CD4-positive, alpha-beta T cell treated with Interleukin-15 for 4 hours (primary cell): Measurements from ENCODE around the gene DIO1.

Experiments
- DNase-seq: peaks from one replicate; pipeline ENCODE4 v3.0.0-alpha.2; 2020; ENCODE audit warnings: low spot score

The DIO1 gene

DNA sequence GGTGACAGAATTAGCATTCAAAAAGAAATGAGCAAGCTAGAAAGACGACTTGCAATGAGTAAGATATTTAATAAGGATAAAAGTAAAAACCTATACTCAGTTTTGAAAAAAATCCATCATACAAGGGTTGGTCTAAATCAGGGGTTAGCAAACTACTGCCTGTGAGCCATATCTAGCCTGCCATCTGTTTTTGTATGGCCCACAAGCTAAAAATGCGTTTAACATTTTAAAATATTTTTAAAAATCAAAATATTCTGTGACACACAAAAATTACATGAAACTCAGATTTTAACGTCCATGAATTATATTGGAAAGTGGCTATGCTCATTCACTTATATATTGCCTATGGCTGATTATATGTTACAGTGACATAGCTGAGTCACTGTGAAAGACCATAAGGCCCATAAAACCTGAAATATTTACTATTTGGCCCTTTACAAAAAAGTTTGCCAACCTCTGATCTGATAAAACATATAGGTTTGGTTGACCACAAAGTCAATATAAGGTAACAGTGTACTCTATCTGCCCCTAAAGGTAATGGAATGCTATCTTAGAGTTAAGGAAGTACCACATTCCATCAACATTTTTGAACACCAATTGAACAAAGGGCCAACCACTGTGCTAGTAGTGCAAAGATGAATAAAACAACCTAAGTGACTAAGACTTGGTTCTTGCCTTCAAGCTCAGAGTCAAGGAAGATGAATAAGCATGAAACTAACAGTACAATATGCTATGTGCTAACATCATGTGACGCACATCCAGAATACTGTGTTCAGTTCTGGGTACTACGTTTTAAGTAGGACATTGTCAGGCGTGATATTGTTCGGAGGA is 48.4 kb downstream of the DIO1 start:
- no peak for DNase-seq

DNA sequence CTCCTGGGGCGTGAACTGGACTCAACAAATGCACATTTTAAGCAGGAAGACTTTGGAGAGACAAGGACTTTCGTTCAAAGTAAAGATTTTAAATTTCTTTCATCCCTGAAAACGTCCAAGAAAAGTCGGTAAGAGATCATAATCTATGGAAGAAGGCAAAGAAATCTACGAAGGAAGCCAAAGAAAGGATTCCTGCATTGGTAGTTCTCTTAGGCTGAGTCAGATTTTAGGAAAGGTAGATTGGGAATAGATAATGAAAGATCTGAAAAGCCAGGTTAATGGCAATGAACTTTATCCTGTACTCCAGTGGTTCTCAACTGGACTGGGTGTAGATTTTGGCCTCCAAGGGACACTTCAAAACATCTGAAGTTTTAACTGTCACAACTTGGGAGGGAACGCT is 49.1 kb downstream of the DIO1 start:
- DNase-seq: no peak

DNA sequence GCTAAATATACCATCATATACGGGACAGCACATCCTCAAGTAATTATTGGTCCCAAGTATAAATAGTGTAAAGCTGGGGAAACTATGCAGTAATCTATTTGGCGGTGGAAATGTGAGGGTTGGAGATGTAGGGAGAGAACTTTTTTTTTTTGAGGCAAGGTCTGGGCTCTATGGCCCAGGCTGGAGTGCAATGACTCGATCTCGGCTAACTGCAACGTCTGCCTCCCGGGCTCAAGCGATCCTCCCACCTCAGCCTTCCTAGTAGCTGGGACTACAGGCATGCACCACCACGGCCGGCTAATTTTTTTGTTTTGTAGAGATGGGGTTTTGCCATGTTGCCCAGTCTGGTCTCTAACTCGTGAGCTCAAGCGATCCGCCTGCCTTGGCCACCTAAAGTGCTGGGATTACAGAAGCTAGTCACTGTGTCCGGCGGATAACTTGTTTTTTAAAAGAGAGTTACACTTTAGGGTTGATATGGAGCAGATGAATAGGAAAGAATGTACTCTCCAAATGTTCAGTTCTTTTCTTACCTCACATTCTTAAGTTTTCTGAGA is 49.6 kb downstream of the DIO1 start:
- DNase-seq: no peak

DNA sequence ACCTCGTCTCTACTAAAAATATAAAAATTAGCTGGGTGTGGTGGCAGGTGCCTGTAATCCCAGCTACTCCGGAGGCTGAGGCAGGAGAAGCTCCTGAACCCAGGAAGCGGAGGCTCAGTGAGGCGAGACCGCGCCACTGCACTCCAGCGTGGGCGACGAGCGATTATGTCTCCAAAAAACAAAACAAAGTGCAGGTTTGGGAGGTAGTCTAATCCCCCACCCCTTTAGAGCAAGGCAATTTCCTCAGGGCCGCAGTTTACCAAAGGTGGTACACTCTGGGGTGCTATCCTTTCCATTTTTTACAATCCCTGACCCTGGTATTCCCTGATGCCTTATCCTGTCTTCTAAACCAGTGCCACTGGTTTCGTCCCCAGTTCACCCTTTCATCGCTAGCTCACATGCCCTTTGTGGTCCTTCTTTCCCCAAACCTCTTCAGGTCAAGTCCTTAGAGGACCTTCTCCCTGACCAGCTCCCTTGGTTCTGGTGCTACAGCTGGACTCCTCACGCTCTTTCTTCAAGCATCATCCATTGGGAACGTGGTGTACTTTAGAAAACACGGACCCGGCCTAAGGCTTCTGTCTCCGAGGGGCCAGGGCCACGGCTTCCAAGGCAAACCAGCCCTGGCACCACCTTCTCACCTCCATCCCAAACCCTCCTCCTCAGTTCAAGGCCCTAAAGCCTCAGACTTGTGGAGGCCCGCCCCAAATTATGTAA is 50.6 kb downstream of the DIO1 start:
- DNase-seq: no peak

DNA sequence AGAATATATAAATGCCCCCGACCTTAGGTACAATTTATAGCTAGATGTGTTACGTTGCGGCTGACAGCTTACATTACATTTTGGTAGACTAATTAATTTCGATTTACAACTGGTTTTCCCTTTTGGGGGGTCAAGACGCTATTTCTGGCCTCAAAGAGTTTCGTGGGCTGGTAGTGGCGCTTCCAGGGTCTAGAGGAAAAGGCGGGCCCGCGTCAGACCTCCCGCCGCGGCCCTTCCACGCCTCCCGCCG is 51.1 kb downstream of the DIO1 start:
- peak; percentile 4 for DNase-seq

DNA sequence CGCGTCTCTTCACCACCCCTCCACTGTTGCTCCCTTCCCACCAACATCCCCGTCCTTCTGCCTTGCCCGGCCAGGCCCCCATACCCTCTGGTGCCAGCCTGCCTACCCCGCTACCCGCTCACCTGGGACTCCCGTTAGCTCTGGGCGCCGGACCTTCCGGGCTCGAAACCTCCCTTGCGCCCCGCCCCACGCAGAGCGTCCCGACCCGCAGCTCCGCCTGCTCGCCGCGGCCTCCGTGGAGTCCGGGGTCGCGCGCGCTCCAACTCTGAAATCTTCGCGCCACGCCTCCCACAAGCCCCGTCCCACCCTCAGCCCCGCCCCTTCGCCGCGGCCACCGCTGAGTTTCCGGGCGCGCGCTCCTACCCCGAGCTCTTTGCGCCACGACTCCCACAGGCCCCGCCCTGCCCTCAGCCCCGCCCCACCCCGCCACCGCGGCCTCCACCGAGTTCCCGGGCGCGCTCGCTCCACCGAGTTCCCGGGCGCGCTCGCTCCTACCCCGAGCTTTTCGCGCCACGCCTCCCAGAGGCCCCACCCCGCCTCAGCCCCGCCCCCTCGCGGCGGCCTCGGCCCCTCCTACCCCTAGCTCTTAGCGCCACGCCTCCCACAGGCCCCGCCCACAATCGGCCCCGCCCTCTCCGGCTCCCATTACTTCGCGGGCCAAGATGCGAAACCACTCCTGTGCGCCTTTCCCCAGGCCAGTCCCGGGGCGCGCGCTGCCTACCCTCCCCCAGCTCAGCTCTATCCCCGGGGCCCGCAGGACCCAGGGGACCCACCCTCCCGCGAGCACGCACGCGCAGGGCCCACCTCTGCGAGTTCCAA is 51.7 kb downstream of the DIO1 start, which contains the start of gene IFT25:
Gene IFT25 (minus strand): TSS at position 267 of the 819 bp plus-strand sequence. CDS start 5,617 bp downstream, outside the sequence.
- DNase-seq: peak; percentile 97

DNA sequence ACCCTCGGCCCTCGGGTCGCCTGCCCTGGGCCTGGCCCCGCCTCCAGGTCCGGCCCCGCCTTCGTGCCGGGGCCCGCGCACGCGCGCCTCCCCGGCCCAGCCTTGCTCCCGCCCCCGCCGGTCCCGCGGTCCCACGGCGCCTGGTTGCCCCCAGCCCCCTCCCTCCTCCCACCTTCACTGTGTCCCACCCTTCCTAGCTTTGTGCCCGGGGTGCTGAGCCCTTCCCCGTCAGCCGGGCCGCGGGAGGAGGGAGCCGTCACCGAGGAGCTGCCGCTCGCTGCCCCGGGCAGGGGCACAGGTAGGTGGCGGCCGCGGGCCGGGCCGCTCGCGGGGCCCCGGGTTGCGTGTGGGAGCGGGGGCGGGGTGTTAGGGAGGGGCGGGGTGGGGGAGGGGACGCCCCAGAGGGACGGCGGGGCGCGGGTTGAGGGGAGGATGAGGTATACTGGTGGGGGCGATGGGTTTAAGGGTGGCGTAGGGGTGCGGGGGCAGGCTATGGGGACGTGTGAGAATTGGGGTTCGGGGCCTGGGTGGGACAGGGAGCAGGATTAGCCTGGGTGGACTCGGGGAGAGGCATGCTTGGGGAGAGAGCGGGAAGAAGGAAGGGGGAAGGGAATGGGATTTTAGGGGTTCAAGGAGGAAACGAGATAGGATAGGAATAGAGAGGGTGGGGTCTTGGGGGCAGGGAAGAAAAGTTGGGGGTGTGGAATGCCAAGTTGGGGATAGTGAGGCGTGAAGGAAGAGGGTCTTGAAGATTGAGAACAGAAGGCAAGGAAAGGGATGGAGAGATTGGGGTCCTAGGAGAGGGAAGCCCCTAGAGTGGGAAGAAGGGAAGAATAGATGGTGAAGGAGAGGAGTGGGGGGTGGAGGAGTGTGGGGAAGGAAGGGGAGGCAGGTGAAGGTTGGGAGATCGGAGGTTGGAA is 52.5 kb downstream of the DIO1 start, which contains the start of gene LRRC42:
Gene LRRC42 (plus strand): TSS at position 99 of the 920 bp plus-strand sequence. CDS start 5,650 bp downstream, outside the sequence.
- DNase-seq: no peak

DNA sequence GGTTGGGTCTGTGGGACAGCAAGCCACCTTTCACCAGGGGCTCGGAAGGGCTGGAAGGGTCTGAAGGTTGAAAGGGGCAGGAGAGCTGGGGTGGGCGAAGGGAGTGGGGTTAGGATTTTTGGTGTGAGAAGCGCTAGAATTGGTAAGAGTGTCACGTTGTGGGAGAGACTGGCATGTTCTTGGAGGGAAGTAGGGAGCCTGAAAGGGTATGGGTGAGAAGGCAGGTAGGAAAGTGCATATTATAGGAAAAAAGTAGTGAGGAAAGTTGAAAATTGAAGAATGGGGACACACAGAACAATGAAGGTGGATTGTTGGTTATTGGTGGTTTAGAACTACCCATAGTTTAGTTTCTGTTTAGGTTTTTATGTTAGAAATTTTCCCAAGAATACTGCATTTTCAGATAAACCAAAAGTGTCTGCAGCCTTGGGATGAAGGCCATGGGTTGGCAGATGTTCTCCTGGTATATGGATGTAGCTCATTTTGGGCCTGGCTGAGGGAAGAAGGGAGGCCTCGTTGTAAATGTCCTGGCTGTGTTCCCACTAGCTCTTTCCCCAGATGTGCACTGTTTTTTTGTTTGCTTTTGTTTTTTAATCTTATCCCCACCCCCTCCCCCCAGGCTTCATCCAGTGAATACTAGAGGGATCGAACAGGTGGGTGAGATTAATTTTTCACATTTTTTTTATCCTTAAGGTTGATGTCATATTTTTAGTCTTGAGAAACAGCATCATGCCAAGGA is 53.4 kb downstream of the DIO1 start:
- no peak for DNase-seq

DNA sequence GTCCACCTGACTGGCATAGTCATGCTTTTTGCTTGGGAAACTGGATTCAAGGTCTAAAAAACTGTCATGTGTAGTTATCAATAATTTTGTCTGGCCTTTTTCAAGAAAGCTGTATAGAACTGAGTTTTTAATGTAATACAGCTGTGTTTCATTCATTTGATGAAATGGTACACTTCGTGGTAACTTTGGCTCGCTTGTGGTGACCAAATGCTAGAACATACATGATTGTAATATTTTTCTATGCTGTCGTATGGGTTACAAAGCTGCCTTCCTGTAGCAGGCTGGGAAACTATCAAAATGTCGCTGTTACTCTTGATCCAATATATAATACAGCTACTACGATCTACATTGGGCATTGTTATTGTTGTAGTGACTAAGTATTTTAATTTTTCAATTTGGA is 54.3 kb downstream of the DIO1 start:
- DNase-seq: no peak

DNA sequence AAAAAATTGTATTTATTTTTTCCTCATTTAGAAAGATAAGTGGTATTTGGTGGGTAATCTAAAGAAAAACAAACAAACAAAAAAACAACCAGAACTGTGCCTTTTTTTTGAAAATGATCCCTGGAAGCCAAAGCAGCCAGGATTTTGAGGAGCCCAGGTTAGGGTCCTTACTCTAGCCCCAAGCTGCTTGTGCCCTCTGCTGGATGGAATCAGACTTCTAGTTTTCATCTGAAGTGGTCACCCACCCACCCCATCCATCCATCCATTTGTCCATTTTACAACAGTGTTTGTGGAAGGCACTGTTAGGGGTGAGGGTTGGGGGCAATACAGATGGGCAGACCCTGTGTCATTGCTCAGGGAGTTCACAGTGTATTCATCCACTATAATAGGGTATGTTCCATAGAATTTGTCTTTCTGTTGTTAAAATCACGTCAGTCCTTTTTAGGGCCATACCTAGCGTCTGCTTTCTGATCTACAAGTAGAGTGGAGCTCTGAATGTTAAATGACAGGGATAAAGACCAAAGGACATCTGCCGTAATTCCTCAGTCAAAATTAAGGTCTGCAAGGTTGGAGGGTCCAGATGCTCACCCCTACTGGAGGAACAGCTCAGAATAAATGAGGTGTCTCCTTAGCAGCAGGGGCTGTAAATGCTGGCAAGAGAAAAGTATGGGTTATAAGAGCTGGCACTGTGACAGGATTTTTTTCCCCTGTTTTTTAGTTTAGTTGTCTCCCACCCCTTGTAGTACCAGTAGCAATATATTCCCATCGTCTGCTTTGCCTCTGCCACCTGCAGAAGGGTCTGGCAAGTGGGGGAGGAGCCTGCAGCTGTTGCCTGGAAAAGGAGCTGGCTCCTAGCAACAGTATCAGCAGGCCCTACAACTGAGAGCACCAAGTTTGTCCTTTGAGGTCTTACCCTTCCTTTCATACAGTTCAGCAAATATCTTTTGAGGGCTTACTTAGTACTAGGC is 55.3 kb downstream of the DIO1 start:
- DNase-seq: peak; percentile 29

DNA sequence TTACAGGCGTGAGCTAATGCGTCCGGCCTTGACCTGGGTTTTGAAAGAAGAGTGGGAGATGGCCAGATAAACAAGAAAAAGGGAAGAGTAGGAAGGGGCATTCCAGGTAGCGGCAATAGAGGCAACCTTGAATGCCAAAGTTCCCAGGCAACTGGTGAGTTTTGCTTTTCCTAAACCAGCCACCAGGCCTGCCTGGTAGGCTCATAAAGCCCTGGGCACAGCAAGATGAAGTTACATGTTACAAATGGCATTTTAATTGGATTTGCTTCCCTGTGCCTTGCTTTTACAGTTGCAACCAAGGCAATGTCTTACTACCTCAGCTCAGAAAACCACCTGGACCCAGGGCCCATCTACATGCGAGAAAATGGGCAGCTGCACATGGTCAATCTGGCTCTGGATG is 57.7 kb downstream of the DIO1 start:
- no peak for DNase-seq

DNA sequence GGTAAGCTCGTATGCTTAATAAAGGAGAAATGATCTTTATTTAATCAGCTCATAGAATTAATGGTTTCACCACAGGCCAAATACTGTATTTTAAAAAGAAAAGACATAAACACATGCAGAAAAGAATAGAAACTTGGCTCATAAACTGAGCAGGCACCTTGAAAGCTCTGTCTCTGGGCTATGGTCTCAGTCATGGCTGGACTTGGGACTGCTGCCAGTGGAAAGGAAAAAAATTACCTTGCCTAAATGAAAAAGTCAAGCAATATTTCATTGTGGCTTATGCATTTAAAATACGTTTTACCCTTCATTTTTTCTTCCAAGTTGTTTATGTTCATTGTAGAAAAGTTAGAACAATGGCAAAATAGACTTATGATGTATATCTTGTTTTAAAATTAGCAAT is 60.1 kb downstream of the DIO1 start:
- DNase-seq: no peak

DNA sequence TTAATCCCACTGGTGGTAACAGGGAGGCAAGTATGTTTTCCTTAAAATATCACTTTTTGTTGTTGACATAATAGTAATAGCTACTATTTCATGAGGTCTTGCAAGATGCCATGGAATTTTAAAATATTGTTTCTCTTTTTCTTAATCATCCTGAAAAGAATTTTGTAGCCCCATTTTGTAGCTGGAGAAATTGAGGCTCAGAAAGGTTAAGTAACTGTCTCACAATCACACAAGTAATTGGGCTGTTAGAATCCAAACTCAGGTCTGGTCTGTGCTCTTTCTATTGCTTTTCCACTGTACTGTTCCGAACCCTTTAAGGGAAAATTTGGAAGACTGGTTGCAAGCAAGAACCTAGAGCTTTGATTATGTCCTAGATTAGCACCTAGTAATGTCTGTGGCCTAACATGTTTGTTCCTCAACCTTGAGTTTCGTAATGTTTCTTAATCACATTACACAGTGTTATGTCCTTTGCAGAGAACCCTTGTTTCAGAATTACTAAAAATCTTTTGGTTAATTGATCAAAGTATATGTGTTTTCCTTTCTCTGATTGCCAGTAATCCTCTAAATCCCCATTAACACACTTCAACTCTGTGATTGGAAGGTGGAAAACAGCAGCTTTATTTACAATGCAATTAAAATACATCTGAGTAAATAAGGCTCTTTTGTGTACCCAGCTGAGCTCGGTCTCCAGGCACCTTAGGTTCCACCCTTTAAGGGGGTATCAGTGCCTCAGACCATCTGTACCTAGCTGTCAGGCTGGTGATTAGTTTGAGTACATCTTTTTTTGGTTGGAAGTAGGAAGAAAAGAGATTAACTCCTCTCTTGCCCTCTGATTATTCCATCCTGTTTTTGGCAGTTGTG is 62.6 kb downstream of the DIO1 start:
- no peak for DNase-seq

DNA sequence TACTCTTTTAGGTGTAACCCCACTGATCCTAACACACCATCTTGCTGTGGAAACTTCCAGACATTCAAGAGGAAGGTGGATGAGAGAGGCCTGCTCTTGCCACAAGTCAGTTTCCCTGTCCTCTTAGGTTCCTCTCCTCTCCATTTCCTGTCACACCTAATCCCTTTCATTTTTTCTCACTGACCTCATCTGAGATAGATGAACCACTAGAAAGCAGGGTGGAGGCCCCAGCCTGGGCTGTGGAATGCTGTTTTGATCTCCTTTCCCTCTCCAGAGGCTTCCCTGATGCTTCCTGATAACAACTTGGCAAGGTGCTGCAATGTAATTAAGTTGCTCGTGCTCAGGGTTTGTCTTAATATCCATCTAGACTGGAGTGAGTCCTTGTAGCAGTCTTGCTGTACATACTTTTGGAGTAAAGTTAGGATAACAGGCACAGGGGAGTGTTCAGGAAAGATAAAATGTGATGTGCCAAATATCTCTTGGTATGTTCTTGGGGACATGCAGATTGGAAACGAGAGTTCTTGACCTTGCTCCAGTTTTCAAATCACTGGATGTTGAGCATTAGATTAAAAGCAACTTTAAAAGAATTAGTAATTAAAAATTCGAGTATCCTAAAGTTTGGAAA is 63.3 kb downstream of the DIO1 start:
- no peak for DNase-seq

DNA sequence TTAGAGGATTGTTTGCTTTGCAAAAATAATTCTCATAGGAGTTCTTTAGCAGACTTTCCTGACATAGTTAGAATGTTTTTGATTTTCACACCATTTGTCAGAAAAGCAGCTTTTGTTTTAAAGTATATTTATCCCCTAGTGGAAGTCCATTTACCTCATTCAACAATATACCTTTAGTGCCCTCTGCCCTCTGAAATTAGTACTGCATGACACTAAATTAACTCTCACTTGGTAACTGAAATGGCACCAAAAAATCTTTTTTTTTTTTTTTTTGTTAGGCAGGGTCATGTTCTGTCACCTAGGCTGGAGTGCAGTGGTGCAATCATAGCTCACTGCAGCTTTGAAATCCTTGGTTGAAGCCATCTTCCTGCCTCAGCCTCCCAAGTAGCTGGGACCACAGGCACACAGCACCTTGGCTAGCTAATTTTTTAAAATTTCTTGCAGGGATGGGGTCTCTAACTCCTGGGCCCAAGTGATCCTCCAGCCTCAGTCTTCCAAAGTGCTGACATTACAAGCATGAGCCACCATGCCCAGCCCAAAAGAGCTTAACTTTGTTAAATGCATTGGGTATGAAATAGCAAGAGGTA is 65.8 kb downstream of the DIO1 start:
- DNase-seq: peak; percentile 55
